SIG-M5 treated with dmso at 0.1 percent for 504 hours (cell line): Measurements from ENCODE around the gene C5.

Experiments used
- DNase-seq: peaks from one replicate; lab custom pipeline; 2025; ENCODE audit not compliant: unreplicated experiment; lab: John Stamatoyannopoulos, UW

Gene C5

DNA sequence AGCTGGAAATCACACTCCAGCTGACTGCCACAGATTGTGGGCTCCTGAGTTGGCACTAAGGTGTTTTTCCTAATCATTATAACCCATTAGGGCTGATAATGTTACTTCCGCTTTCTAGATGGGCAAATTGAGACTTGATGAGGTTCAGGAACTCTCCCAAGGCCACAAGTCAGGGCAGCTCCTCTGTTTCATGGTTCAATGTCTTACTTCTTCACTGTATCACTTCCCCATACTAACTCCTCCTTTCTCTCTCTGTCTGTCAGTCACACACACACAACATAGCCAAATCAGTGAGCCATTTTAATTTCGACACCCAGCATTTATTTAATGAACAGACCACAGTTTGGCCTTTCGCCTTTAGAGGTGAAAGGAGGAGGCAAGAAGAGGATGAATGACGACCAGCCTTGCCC, 105.6 kb downstream of the C5 start:
- peak; percentile 94 for DNase-seq

DNA sequence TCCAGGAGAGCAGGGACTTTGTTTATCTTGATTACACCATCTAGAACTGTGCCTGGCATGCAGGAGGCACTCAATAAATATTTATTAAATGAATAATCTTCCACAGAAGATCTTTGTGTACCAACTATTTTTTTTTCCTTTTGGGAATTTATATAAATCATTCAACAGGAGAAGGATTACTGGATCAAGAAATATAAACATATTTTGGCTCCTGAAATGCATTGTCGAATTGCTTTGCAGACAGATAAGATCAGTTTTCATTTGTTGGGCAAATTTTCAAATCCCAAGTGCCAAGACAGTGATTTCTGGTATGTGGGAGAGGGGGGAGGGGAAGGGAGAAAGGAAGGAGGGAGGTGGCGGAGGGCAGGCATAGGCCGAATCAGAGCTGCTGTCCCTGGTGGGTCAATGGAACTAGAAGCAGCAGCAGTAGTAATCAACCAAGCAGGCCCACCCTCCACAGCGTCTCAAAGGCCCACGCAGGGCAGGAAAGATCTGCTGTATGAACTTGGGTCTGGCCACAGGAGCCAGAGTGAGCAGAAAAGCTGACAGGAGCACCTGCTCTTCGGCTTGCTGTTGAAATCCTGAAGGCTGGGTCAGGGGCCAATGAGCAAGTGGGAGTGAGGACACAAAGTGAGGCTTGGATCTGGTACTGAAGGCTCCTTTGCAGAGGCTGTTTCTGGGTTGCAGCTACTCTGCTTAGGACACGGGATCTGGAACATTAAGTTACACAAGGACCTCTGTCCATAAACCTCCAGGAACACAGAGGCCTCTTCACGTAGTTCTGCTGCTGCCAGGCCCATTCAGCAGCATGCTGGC, 107.7 kb downstream of the C5 start:
- no peak for DNase-seq

DNA sequence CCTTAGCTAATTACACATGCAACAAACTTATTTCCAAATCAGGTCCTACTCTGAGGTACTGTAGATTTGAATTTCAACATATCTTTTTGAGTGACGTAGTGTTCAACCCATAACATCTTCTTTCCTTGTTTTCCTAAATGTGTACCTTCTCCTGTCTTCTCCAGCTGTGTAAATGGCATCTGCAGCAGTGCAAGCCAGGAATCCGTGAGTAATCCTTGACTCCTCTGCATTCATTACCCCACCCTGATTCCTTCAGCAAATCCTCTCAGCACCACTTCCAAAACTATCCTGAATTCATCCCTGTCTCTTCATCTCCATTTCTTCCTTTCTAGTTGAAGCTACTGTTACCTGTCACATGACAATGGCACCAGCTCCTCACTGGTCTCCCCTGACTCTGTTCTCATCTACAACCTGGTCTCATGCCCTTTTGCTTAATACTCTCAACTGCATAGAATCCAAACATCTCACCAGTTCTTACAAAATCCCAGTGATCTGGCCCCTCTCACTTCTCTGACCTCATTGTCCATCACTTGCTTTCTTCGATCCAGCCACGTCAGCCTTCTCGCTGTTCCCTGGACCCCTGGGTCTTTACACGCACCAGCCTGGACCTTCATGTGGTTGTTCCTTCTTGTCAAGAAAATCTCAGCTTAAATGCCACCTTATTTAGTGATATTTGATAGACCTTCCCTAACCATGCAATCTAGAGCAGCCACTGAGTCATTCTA, 108.9 kb downstream of the C5 start:
- no peak for DNase-seq

DNA sequence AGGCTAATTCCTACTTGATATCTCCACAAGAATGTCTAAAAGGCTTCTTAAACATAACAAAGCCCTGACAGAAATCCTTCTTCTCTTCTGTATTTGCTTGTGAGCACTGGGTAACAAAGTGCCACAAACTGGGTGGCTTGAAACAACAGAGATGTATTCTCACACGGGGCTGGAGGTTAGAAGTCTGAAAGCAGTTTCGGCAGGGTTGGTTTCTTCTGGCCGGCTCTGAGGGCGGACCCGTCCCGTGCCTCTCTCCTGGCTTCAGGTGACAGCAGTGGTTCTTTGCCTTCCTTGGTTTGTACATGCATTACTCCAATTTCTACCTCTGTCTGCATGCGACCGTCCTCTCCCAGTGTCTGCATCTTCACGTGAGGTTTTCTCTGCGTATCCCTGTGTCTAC, 109.5 kb downstream of the C5 start:
- DNase-seq: no peak

DNA sequence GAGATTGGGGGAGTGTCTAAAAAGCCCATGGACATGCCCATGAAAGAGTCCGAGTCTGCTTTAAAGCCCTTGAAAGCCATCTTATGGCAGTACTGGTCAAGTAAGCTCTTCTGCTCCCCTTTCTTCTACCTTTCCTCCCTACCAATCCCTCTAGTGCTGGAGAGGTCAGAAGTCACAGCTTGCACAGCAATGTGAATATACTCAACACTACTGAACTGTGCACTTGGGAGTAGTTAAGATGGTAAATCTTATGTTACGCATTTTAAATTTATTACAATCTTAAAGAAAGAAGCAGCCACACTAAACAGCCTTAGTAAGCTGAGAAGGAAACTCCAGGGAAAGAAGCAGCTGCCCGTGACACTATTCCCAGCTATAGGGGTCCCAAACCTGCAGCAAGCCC, 111.2 kb downstream of the C5 start:
- DNase-seq: no peak

DNA sequence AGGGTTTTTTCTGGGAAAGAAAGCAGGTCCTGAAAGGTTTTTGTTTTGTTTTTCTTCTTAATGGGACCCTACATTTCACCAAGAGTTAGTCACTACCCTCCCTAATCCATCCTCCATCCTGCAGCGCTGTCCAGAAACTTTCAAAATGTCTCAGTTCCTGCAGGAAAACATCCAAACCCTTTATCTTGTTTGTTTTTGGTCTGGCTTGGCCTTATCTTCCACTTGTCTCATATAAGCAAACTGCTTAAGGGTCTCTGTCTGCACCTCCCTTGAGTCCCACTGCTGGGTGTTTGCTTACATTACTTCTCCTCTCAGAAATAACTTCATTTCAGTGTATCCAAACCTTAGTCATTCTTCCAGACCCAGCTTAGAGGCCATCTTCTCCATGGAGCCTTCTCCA, 112.5 kb downstream of the C5 start:
- no peak for DNase-seq

DNA sequence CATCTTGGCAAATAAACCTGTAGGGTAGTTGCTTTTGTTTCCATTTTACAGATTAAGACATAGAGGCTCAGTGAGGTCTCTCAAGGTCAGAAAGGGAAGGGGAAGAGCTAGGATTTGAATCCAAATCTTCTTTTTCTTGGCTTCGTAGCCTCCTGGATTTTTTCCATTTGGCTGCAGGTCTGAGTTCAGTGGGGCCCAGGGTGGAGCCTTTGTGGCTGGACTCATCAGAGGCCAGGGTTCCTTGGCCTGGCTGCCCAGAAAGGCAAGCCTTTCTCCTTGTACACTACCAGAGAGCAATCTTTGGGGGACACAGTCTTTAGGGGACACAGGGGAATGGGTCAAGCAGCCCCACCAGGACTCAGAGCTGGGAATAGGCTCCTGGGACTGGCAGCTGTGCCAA, 112.9 kb downstream of the C5 start:
- no peak for DNase-seq

DNA sequence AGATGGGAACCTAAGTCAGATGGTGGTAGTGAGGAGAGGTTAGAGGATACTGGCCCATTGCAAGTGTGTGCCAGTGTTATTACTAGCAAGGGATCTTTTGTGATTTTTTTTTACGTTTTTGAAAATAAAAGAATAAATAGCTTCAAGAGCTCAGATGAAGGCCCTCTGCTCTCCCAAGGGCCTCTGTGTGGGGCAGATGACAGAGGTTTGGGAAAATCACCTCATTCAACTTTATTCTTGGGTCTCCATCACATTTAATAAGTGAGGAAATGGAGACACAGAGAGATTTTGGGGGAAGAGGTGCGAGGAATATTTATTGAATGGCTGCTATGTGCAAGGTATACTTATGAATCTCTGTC, 113.3 kb downstream of the C5 start:
- DNase-seq: no peak

DNA sequence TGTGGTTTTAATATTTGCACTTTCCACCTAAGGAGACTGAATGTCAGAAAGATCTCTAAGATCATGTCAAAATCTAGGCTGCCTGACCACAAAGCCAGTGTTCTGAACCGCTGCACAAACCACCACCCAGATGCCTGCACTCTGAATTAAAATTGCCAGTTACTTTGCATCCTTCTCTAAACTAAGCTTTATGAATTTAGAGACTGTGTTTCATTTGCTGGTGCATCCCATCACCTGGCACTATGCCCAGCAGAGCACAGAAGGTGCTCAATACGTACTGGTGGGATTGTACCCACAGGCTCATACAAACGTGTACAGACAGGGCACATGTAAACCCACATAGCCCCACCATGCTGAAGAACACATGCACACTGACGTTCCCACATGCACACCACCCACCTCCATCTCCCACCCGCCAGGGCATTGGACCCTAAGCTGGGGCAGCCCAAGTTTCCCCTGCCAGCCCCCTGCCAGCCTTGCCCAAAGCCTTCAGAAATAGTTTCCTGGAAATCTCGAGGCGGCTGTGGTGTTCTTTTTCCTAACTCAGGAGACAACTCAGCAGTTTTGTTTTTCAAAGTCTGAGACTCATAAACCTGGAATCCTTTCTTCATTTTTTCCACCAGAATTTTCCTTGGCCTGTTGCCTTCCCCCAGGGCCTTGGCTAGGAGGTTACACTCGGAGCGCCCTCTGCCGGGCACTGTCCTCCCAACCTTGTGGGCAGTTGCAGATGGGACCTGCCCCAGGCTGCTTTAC, 113.9 kb downstream of the C5 start:
- peak; percentile 74 for DNase-seq

DNA sequence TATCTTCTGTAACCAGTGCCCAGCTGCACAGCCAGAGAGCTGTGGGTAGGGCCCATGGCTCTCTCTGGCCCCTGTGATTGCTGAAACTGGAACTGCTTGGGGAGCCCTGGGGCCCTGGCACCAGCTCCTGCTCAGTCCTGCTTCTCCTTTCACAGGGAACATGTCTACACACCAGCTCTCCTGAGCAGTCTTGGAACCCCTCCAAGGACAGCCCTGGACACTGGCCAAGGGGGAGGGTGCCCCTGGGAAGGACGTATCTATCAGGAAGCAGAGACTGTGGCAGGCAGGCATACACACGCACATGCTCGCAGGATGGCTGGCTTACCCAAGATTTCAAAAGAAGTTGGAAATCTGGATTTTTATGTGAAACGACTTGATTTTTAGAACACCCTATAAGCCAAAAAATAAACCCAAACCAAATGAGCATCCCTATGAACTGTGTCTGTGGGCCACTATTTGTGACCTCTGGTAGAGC, 114.7 kb downstream of the C5 start:
- DNase-seq: peak; percentile 71

DNA sequence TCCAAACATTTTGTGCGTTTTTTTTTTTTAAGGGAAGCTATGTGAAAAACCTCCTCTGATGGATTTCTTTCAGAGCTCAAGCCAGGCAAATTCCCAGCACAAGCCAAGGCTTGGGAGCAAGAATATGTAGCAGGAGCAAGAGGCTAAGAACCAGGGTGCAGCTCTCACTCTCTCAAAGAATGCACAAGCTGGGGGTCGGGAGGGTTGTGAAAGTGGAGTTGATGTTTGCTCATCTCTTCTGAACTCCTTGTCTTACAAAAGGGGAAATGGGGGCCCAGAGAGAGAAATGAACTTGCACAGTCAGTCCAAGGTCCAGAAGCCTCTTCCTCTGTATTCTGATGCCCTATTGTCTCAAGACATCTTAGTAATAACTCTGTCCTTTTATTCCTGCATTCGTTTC, 115.8 kb downstream of the C5 start:
- peak; percentile 94 for DNase-seq

DNA sequence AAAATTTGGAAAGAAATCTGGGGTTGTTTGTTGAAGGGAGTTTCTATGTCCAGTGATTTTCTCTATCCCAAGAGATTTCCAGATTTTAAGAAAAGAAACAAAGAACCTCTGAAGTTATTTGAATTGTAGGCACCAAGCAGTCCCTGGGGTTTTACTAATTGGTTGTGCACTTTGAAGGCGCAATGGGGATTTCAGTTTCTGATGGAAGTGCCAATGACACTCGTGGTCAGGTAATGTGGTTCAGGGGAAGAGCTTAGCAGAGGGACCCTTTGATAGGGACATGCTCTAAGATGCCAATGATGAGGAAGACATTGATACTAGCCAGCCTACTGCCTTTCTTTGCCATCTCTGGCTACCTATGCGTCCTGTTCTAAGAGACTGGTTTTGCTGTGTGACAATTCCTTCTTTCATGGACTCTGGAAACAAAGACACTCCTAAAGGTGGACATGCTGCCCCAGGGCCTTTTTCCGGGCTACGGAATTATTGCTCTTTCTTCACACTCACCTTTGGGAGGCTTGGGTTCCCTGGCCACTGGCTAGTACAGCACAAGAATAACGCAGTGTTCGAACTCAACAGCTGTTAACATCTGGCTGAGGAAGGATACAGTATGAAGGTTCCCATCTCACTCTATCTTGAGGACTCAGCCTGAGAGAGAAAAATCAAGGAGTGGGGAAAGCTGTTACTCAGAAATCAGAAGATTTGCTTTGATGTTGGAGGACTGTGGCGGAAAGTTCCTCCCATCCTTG, 116.6 kb downstream of the C5 start:
- no peak for DNase-seq

DNA sequence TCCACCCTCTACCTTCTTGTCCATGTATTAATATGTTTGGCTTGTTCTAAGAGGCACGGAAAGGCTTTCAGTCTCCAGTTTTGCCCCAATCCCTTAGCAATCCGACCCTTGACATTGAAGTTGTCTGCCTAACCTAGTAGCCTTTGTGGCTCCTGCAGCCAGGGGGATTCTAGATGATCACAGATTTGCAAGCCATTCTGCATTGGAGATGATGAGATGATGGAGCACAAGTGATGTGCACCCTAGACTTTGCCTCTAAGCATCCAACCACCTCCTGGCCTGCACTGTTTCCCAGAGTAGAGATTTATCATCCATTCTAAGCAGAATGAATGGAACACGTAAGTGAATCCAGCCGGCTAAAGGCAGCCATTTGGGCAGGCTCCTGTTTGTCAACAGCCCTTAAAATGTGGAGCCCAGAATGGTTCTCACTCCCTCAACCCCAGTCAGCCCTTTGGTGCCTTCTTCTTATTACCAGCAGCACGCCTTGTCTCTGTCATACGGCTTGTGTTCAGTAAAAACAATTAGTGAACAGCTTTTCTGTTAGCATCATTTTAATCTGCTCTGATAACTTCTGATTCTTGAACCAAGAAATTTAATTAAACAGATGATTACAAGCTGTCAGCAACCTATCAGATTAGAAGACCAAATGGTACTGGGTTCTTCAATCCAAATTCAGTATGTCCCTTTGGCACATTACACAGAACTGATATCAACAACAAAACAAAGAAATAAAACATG, 117.8 kb downstream of the C5 start:
- DNase-seq: no peak

DNA sequence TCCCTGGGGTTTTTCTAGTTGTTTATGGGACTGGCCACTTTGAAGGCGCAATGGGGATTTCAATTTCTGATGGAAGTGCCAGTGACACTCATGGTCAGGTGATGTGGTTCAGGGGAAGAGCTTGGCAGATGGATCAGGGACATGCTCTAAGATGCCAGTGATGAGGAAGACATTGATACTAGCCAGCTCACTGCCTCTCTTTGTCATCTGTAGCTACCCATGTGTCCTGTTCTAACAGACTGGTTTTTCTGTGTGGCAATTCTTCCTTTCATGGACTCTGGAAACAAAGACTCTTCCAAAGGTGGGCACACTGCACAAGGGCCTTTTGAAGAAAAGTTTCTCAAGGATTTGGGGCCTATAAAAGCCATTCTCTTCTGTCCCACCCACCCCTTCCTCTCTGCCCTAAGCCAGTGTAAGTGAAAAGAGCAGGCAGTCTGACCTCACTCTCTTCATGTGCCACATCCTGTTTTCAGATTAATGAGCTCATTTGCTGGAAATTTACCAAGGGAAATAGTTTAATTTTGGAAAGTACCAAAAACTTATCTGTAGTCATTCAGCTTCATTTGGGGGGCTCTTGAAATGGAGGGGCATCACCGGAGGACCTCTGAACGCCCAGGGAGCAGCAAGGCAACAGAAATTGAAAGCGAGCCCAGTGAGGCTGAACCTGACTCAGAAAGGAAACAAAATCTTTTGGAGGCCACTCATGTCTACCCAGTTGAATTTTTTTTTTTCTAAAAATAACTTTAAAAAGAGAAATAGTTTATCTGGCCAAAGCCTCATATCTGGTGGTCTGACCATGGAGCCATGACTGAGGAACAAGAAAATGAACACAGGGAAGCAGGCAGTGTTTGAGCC, 118.6 kb downstream of the C5 start:
- DNase-seq: peak; percentile 52

DNA sequence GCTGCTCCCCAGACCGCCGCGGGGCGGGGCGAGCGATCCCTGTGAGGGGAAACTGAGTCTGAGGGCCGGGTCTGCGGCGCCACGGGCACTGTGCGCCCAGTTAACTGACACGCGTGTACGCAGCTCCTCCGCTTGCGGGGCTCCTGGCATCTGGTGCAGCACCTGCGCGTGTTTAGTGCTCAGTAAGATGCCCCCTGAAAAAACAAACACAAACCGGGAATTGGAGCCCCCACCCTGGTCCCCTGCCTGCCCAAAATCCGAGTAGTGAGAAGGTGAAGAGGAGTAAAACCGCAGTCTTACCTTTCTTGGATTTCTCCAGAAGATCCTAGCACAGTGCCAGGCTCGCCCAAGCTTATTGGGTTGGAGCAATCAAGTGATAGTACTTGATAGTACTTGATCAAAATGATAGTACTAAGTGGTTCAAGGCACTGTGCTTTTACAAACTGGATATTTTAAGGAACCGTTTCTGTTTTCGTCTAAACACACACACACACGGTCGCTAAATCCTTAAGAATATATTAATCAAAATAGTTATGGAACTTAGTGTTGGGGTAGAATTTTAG, 120.8 kb downstream of the C5 start:
- no peak for DNase-seq

DNA sequence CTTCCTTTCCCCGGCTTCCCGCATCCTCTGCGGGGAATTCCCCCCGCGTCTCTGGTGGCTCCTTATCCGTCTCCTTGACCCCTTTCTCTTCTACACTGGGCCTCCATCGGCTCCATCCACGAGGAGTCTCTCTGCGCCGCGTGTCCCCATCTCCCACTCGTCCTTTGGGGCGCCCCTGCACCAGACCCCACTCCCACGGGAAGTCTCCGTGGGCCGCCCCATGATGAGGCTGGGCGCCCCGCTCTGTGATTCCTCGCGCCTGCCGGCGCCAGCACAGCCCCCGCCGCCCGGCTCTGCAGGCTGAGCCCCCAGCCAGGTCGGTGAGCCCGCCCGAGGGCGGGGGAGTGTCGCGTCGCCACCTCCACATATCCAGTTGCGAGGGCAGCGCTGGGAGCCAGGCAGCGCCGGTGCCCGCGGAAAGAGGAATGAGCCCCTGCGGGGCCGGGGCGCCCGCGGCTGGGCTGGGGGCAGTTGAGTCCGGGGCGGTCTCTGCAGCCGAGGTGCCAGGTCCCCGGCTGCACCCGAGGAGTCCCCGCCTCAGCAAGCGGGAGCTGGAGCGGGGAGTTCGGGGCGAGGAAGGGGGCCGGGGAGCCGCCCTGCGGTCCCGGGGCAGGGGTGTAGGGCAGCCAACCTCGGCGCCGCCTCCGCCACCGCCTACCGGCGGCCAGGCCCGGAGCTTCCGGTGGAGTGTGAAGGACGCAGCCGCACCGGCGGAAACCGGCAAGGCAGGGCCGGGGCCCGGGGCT, 121.4 kb downstream of the C5 start:
- peak; percentile 61 for DNase-seq

DNA sequence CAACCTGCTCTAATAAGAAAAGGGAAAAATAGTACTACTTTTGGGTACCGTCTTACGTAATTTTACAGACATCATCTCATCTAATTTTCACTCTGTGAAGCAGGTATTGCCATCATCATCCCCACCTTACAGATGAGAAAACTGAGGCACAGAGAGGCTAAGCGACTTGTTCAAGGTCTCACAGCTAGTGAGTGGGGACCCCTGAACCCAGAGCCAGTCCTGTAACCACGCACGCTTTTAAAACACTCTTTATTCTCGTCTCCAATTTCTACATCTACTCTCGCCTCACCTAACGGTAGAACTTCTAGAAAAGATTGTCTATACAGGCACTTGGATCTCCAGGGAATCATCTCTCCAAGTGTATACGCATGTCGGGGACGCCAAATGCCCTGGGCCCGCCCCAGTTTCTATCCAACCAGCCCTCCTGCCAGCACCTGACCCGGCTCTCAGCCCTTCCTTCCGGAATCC, 122.0 kb downstream of the C5 start:
- no peak for DNase-seq

DNA sequence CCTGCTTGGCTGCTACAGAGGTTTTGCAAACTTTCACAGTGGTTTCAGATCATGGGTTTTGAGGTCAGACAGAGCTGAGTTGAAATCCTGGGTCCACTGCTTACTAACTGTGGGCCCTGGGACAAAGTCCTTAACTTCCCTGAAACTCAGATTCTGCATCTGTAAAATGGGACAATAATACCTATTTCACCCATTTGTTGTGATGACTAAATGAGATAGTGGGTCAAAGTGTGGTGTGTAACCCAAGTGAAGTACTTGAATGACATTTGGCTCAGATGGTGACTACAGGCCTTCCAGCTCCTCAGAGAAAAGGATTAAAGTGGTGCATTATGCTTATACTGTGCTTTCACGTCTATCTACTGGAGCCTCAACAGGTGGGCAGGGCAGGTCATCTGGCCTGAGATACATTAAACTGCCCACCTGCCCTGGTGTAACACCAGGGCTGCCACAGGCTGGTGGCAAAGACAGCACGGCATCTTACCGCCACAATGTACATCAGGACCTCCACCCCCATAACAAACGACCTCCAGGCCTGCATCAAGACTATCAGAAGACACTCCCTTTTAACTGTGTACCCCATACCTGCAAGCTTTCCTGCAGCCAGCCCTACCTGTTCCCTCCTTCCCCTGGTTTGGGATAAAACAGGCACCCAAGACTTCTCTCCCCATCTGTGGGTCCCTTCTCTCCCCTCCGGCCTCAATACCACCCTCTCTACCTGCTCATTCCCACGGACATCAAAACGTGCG, 122.6 kb downstream of the C5 start:
- DNase-seq: peak; percentile 37
